ENCODE measurements around the gene RFPL2.

DNA sequence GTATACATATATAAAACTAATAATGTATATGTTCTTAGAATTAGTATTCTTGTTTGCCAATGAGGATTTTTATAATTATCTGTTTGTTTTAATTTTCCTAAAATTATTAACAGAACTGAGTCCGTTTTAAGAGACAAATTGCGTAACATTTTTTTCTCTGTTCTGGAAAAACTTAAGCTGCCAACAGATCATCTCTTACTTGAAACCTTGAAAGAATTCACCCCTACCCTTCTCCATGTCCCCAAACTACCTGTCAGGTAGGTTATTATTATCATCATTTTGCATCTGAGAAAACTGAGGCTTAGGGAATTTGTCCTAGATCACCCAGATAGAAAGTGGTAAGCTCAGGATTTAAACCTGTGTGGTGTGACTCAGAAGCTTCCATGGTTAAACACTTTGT lies 35.6 kb upstream of the RFPL2 start:
- TF ChIP-seq, protein P1, sequence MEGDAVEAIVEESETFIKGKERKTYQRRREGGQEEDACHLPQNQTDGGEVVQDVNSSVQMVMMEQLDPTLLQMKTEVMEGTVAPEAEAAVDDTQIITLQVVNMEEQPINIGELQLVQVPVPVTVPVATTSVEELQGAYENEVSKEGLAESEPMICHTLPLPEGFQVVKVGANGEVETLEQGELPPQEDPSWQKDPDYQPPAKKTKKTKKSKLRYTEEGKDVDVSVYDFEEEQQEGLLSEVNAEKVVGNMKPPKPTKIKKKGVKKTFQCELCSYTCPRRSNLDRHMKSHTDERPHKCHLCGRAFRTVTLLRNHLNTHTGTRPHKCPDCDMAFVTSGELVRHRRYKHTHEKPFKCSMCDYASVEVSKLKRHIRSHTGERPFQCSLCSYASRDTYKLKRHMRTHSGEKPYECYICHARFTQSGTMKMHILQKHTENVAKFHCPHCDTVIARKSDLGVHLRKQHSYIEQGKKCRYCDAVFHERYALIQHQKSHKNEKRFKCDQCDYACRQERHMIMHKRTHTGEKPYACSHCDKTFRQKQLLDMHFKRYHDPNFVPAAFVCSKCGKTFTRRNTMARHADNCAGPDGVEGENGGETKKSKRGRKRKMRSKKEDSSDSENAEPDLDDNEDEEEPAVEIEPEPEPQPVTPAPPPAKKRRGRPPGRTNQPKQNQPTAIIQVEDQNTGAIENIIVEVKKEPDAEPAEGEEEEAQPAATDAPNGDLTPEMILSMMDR (IDR thresholded peaks at IDR 0.05) = no peak
- TF ChIP-seq POLR2A (IDR thresholded peaks at IDR 0.05) (no peak), POLR2AphosphoS5 (IDR thresholded peaks at IDR 0.05) (no peak)

Measured in prostate gland (tissue), 2 donors.